K562 (cell line): Measurements from ENCODE around the gene ZCWPW1. TPM values are rescaled to one million over a fixed set of nuclear protein-coding genes. Genes with fewer than 3 reads are reported as not detected.

Experiments
- AFF1 ChIP-seq, 2 experiments: fragments of 450-650 bp; IDR thresholded peaks; 2 replicates each; pipeline ENCODE4 v1.6.1; 2018; ENCODE audit warnings: mild to moderate bottlenecking in 2 of 2, low read depth in 1 of 2; ENCODE audit not compliant: partially characterized antibody in 2 of 2
- ASH1L ChIP-seq: fragments of 450-650 bp; IDR thresholded peaks from 2 replicates; pipeline ENCODE4 v1.6.1; 2018; ENCODE audit warnings: borderline replicate concordance, mild to moderate bottlenecking, low read depth; ENCODE audit not compliant: partially characterized antibody
- CBX2 ChIP-seq: fragments of 200-600 bp; sonication (generic); IDR thresholded peaks from one replicate; pipeline ENCODE4 v1.6.1; 2012; ENCODE audit warnings: mild to moderate bottlenecking, low read length, inconsistent platforms; ENCODE audit not compliant: insufficient read depth, poor library complexity, severe bottlenecking
- CREB3 ChIP-seq: fragments of 450-650 bp; conservative IDR thresholded peaks from 2 replicates; pipeline ENCODE4 v1.6.1; 2016; ENCODE audit warnings: missing genetic modification characterization, low read depth, mild to moderate bottlenecking, missing compliant biosample characterization, moderate library complexity
- DDX20 ChIP-seq: fragments of 450-650 bp; IDR thresholded peaks from 2 replicates; pipeline ENCODE4 v1.6.1; 2016; ENCODE audit warnings: missing genetic modification characterization, low read depth, mild to moderate bottlenecking, missing compliant biosample characterization, moderate library complexity
- DPF2 ChIP-seq: fragments of 450-650 bp; IDR thresholded peaks from 2 replicates; pipeline ENCODE4 v1.6.1; 2016
- E2F4 ChIP-seq: sonication (generic); formaldehyde crosslinking; IDR thresholded peaks from 2 replicates; pipeline ENCODE4 v1.8.0; 2022; ENCODE audit warnings: mild to moderate bottlenecking, low read depth, missing genetic modification reagents
- FOXO4 ChIP-seq: fragments of 450-650 bp; formaldehyde crosslinking; IDR thresholded peaks from 2 replicates; pipeline ENCODE4 v1.4.0; 2020; ENCODE audit warnings: mild to moderate bottlenecking, moderate library complexity
- IRF1 ChIP-seq: sonication (generic); formaldehyde crosslinking; IDR thresholded peaks from 2 replicates; pipeline ENCODE4 v1.8.0; 2022; ENCODE audit warnings: missing genetic modification reagents, mild to moderate bottlenecking, borderline replicate concordance
- NCOA1 ChIP-seq: fragments of 450-650 bp; IDR thresholded peaks from 2 replicates; pipeline ENCODE4 v1.6.1; 2016; ENCODE audit warnings: low read depth
- RFX7 ChIP-seq: fragments of 250-450 bp; sonication (Bioruptor Pico); IDR thresholded peaks from 2 replicates; pipeline ENCODE4 v1.5.1; 2021; ENCODE audit warnings: mild to moderate bottlenecking
- SMARCC2 ChIP-seq: fragments of 450-650 bp; IDR thresholded peaks from 2 replicates; pipeline ENCODE4 v1.6.1; 2017; ENCODE audit warnings: antibody characterized with exemption, moderate library complexity, mild to moderate bottlenecking, low read depth
- SREBF2 ChIP-seq: sonication (generic); formaldehyde crosslinking; IDR thresholded peaks from 2 replicates; pipeline ENCODE4 v1.4.0; 2020; ENCODE audit warnings: mild to moderate bottlenecking, missing genetic modification reagents
- SRSF1 ChIP-seq: fragments of 200-400 bp; formaldehyde crosslinking; IDR thresholded peaks from 2 replicates; pipeline ENCODE4 v1.6.1; 2017; ENCODE audit warnings: mild to moderate bottlenecking, low read depth, low read length, moderate library complexity
- polyA plus RNA-seq, 8 experiments: library from polyadenylated mRNA; depleted of rRNA in 4 of 8; stranded (reverse) in 5 of 8; unstranded in 3 of 8; fragments of >200 nt; fragmentation: Nextera tagmentation in 2 of 8; fragmentation: Illumina TruSeq in 1 of 8; extraction: Ambion mirVana in 2 of 8; extraction: Trizol in 1 of 8; gene quantifications; 2 replicates each; pipeline versions ENCODE4 v1.2.1 to v1.2.3, GENCODE V29; 2011 to 2014; ENCODE audit warnings: inconsistent platforms in 1 of 8, missing spikeins in 1 of 8
- total RNA-seq, 7 experiments: library from RNA; depleted of rRNA in 6 of 7; stranded (reverse); fragments of >200 nt in 6 of 7; fragmentation: Illumina TruSeq in 2 of 7; extraction: Trizol in 2 of 7; gene quantifications; 2 replicates each; pipeline versions ENCODE4 v1.2.1 to v1.2.3, GENCODE V29; 2011 to 2021; ENCODE audit warnings: low replicate concordance in 1 of 7
- TF ChIP-seq, protein P1 (sequence below): fragments of 450-650 bp; formaldehyde crosslinking; IDR thresholded peaks from 2 replicates; pipeline ENCODE4 v1.4.0; 2020; ENCODE audit warnings: mild to moderate bottlenecking, mixed read lengths

Gene ZCWPW1
- total and polyA plus RNA-seq, 9 of the 15 experiments (the other 6 are each of a cell fraction or from before 2014, with no cell fraction given): 0.18 to 1.7 (median 1.2) TPM

DNA sequence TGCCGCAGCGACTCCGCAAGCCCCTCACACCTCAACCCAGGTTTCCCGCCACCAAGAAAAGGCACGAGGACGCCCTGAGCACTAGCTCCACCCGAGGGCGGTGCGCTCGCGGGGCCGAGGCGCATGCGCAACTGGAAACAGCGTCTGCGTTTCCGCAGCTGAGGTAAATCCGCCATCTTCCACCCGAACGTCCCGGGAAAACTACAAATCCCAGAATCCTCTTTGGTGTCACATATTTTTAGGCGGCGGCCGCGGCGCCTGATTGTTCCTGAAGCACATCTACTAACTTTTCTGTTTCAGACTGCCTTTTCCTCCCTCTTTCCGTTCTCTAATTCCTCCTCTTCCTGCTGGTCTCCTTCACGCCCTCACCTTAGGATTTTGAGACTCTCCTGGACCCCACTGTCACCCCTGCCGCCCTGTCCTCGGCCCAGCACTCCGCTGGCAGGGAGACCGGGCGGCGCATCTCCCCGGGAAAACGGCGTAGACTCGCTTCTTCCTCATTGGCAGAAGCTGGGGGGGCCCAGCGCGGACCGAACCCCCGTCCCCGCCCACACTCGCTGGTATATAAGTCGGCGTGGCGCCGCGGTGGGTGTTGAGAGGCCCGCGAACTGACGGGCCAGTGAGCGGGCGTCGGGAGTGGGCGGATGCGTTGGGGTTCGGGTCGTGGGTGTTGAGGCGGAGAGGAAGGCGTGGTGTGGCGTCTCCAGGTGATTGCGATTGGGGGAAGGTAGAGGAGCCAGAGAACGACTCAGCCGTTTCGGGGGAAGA, at the start of gene ZCWPW1 (continued):
- peak; percentile 96; the same call in 1 of the 2 replicates for TF ChIP-seq SRSF1
- TF ChIP-seq RFX7: peak; percentile 40; the same call in 1 of the 2 replicates
- peak; percentile 87; the same call in 1 of the 2 replicates for TF ChIP-seq FOXO4 (CRISPR knock-in tag)
- peak; percentile 75; the same call in 1 of the 2 replicates for TF ChIP-seq DPF2
- peak; percentile 55; the same call in 1 of the 2 replicates for TF ChIP-seq CREB3 (tag)
- peak; percentile 90 to 91 for TF ChIP-seq AFF1 (IDR thresholded peaks at IDR 0.05; ENCODE audit: low read depth in 1 of 2, partially characterized antibody in 2 of 2)
- TF ChIP-seq, protein P1, sequence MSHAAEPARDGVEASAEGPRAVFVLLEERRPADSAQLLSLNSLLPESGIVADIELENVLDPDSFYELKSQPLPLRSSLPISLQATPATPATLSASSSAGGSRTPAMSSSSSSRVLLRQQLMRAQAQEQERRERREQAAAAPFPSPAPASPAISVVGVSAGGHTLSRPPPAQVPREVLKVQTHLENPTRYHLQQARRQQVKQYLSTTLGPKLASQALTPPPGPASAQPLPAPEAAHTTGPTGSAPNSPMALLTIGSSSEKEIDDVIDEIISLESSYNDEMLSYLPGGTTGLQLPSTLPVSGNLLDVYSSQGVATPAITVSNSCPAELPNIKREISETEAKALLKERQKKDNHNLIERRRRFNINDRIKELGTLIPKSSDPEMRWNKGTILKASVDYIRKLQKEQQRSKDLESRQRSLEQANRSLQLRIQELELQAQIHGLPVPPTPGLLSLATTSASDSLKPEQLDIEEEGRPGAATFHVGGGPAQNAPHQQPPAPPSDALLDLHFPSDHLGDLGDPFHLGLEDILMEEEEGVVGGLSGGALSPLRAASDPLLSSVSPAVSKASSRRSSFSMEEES (CRISPR knock-in tag): no peak
- peak; percentile 19 for TF ChIP-seq ASH1L
- peak; percentile 62 for TF ChIP-seq NCOA1
- TF ChIP-seq E2F4 (CRISPR knock-in tag): peak; percentile 92
- no peak for TF ChIP-seq CBX2
- TF ChIP-seq IRF1 (CRISPR knock-in tag): peak; percentile 98
- peak; percentile 99 for TF ChIP-seq SREBF2
- no peak for TF ChIP-seq DDX20 (tag)
- peak; percentile 79 for TF ChIP-seq SMARCC2
